Measurements from ENCODE around the gene DOCK10. TPM values are rescaled to one million over a fixed set of nuclear protein-coding genes. Genes with fewer than 3 reads are reported as not detected.

Gene DOCK10
- polyA plus RNA-seq, 1 experiment = 53.0 TPM

- Histone ChIP-seq H3K27ac (ENCODE audit: low read depth, low read length) (no peak overlapping the region), H3K4me3 (ENCODE audit: low read depth, low read length) (no peak overlapping the region), H3K27me3 (ENCODE audit: control insufficient read depth, insufficient read depth, low read length) (no peaks in the 10 kb centered on the region), H3K9me3 (ENCODE audit: control insufficient read depth, insufficient read depth, low read length) (no peaks in the 10 kb centered on the region)
- DNase-seq (ENCODE audit: low read depth, low spot score) = no peak
- ChIA-PET POLR2A (no interaction called here), CTCF (interaction anchor here (0.7 to 1.4 kb wide), 2 partner anchors 11 to 29 kb away, joined by 3 to 5 read pairs; no protein-coding TSS in a partner anchor)
- TF ChIP-seq, protein P1, sequence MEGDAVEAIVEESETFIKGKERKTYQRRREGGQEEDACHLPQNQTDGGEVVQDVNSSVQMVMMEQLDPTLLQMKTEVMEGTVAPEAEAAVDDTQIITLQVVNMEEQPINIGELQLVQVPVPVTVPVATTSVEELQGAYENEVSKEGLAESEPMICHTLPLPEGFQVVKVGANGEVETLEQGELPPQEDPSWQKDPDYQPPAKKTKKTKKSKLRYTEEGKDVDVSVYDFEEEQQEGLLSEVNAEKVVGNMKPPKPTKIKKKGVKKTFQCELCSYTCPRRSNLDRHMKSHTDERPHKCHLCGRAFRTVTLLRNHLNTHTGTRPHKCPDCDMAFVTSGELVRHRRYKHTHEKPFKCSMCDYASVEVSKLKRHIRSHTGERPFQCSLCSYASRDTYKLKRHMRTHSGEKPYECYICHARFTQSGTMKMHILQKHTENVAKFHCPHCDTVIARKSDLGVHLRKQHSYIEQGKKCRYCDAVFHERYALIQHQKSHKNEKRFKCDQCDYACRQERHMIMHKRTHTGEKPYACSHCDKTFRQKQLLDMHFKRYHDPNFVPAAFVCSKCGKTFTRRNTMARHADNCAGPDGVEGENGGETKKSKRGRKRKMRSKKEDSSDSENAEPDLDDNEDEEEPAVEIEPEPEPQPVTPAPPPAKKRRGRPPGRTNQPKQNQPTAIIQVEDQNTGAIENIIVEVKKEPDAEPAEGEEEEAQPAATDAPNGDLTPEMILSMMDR (IDR thresholded peaks at IDR 0.05; ENCODE audit: low read depth, low read length) = no peak
These were observed 68.9 kb downstream of the DOCK10 start for GRCh38 chr2:224973112-224974016.

- TF ChIP-seq, protein P1 (IDR thresholded peaks at IDR 0.05; ENCODE audit: low read depth, low read length) = no peak
- Histone ChIP-seq H3K9me3 (ENCODE audit: control insufficient read depth, insufficient read depth, low read length) (no peaks in the 10 kb centered on the region), H3K4me3 (ENCODE audit: low read depth, low read length) (no peak overlapping the region), H3K27ac (ENCODE audit: low read depth, low read length) (no peak overlapping the region), H3K27me3 (ENCODE audit: control insufficient read depth, insufficient read depth, low read length) (no peaks in the 10 kb centered on the region)
- POLR2A ChIA-PET = no interaction called here
- DNase-seq (ENCODE audit: low read depth, low spot score) = no peak
- CTCF ChIA-PET = no interaction called here
These were observed 71.1 kb downstream of the DOCK10 start for GRCh38 chr2:224971214-224971613.

- DNase-seq (ENCODE audit: low read depth, low spot score) = no peak
- TF ChIP-seq, protein P1 (IDR thresholded peaks at IDR 0.05; ENCODE audit: low read depth, low read length) = no peak
- Histone ChIP-seq H3K4me3 (ENCODE audit: low read depth, low read length) (no peak overlapping the region), H3K27me3 (ENCODE audit: control insufficient read depth, insufficient read depth, low read length) (no peaks in the 10 kb centered on the region), H3K27ac (ENCODE audit: low read depth, low read length) (no peak overlapping the region), H3K9me3 (ENCODE audit: control insufficient read depth, insufficient read depth, low read length) (no peaks in the 10 kb centered on the region)
- POLR2A ChIA-PET = no interaction called here
- CTCF ChIA-PET = no interaction called here
These were observed 72.0 kb downstream of the DOCK10 start for GRCh38 chr2:224970311-224970710.

- no peak overlapping the region for H3K27ac ChIP-seq (ENCODE audit: low read depth, low read length)
- CTCF ChIA-PET = no interaction called here
- POLR2A ChIA-PET = no interaction called here
These were observed 72.5 kb downstream of the DOCK10 start for GRCh38 chr2:224969633-224970260.

More at GRCh38 chr2:224969633-224970260, 72.5 kb downstream of the DOCK10 start:
- TF ChIP-seq, protein P1 (IDR thresholded peaks at IDR 0.05; ENCODE audit: low read depth, low read length) = no peak
- no peaks in the 10 kb centered on the region for H3K9me3 ChIP-seq (ENCODE audit: control insufficient read depth, insufficient read depth, low read length)
- no peak for DNase-seq (ENCODE audit: low read depth, low spot score)
- no peaks in the 10 kb centered on the region for H3K27me3 ChIP-seq (ENCODE audit: control insufficient read depth, insufficient read depth, low read length)
- no peak overlapping the region for H3K4me3 ChIP-seq (ENCODE audit: low read depth, low read length)
